DND-41 (cell line): ENCODE measurements around the gene COL4A2.

Experiments
- CTCF ChIP-seq: IDR thresholded peaks from 2 replicates; pipeline ENCODE4 v1.5.1; 2012; ENCODE audit warnings: borderline replicate concordance, low read length, moderate library complexity, mild to moderate bottlenecking; ENCODE audit not compliant: poor library complexity, severe bottlenecking; ENCODE audit errors: extremely low read depth
- EZH2 ChIP-seq: IDR thresholded peaks from 3 replicates; pipeline ENCODE4 v1.6.1; 2012; ENCODE audit warnings: borderline replicate concordance, low read depth, mild to moderate bottlenecking, moderate library complexity, low read length, inconsistent platforms; ENCODE audit not compliant: severe bottlenecking

DNA sequence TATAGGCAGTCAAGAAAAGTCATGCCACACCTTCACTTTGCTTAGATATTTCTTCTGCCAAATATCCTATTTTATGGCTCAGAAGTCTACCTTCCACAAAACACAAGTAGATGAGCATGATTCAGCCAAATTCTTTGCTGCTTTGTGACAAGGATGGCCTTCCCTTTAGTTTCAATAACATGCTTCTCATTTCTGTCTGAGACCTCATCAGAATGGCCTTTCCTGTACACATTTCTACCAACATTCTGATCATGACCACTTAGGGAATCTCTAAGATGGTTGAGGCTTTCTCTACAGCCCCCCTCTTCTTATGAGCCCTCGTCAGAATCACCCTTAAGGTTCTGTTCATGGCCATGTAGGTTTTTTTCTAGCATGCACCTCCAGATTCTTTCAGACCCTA is 96.2 kb downstream of the COL4A2 start:
- TF ChIP-seq CTCF: no peak
- no peak for TF ChIP-seq EZH2
